ENCODE measurements around the gene FBXO4.
"Not testable (repeated sequence)": the region's sequence is repeated elsewhere in the genome, so short reads cannot be mapped to it uniquely, and the experiment has no call there.

The FBXO4 gene

DNA sequence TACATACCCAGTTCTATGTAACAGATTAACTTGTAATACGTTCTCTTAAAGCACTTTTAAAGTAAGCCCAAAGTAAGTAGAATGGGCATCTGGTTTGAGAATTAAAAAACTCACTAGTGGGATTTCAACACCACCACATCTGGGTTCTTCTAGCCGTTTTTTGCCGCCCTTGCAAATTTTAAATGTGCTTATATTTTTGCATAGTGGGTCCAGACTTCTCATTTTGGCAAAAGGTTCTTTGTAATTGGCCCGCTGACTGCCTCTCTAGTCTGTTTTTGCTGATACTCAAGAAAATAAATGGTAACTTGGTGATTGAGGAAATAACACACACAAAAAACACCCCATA, 582 bp upstream of the FBXO4 start:
- no peak for DNase-seq

DNA sequence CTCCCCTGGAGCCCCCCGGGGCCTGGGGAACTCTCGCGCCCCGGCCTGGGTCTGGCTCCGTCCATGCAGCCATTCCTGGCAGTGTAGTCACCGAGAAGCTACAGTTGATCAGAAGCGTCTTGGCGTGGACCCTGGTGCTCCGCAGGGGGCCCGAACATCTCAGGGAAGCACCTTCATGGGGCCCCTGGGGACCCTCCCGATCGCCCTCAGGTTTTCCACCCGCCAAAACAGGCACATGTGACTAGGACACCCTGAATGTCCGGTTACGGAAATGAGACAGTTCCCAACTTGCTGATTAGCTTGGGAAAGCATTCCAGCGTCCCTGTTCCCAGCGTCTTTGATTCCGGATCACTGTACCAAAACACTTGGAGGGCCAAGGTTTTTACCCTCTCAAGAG, 472 bp downstream of the FBXO4 start:
- DNase-seq = no peak

DNA sequence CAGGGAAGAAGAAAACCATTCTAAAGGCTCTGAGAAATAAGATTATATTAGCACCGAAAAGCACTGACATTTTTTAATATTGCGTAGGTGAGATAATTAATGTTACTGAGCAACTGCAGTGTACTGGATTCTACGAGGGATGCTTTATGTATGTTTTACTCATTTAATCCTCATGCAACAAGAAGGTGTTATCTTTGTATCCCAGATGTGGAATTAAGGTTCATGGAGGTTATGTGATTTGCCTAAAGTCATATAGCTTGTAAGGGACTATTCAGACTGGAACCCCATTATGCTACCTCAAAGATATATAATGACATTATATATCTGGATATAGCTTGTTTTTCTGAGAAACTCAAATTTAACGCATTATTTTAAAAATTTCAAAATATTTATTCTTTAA, 2.5 kb downstream of the FBXO4 start:
- no peak for DNase-seq

DNA sequence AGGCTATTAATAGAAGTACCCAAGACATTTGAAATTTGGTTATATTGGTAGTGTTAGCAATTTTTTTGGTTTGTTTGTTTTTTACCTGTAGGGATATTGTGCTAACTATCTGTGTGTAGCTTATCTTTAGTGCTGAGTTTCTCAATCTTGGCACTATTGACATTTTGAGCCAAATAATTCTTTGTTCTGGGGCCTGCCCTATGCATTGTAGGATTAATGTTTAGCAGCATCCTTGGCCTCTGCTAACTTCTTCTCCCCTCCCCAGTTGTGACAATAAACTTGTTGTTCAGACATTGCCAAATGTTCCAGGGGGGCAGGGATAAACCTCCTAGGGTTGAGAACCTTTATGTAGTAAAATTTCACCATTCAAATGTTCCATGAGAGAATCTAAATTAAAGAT, 4.0 kb downstream of the FBXO4 start:
- no peak for DNase-seq

DNA sequence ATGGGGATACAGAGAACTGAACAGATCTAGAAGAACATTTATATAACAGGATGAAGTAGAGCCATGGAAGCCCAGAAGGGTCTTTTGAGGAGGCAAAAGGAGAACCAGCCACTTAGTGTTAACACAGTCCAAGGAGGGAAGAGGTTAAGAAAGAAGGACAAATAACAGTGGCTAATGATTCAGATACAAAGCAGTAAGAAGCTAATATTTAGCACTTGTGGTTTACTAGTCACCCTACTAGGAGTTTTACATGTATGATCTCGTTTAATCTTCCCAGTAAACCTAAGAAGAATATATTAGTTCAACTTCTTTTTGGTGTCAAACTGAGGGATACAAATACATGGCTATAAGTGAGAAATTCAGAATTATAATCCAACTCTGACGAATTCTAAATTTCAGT, 7.7 kb downstream of the FBXO4 start:
- DNase-seq = no peak

DNA sequence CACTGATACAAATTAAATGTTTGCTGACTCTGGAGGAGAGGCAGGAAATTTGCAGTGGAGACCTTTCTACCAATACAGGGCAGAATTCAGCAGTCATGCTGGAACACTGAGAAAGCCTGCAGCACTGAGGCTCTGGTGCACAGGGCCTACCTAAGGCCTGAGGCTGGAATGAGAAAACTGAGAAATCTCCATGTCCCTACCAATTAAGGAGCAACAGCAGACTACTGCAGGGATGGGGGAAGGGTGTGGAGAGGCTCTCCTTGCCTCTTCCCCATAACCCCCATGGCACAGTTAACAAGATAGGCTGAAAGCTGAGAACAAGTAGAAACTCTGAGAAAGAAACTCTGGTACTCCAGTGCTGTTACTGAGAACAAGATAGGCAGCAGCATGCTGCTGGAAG, 10.5 kb downstream of the FBXO4 start:
- DNase-seq = no peak

DNA sequence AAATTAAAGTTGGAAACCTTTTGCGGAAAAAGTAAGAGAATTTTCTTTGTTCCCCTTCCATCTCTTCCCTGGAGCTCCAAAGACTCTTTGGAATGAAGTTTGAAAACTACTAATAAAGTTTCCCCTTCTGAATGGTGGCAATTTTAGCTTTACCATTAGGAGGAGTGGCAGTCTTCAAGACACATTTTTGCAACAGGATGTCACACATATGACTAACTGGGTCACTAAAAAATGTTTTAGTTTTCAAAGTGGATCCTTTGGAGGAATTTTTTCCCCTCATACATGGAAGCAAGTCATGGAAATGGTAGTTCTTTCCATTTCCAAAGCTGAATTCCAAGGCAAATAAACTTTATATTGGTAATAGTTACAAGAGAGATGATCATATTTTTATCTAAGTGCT, 15.6 kb downstream of the FBXO4 start:
- no peak for DNase-seq

DNA sequence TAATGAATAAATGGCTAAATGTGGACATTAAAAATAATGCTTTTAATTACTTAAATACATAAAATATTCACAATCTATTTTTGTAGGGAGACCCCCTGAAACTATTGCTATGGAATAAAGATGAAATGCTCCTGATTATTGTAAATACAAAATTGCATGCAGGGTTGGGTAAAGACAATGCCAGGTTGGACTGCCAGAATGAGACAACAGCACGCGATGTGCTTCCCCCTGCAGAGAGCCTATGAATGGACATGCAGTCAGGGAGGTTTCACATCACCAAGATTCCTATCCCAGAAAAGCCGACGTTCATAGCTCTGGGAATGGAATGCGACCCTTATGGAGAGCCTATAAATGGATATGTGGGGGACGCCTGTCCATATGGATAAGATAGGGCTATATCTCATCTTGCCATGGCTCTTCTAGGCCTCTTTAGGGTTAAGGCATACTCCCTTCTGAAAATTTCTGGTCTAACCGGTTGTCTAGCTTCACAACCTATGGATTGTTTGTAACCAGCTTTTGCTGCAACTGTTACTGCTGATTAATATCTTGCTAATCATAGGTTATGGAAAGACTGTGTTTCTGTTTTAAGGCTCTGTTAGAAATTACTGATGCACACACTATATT, 20.4 kb downstream of the FBXO4 start:
- DNase-seq = not testable (repeated sequence)

DNA sequence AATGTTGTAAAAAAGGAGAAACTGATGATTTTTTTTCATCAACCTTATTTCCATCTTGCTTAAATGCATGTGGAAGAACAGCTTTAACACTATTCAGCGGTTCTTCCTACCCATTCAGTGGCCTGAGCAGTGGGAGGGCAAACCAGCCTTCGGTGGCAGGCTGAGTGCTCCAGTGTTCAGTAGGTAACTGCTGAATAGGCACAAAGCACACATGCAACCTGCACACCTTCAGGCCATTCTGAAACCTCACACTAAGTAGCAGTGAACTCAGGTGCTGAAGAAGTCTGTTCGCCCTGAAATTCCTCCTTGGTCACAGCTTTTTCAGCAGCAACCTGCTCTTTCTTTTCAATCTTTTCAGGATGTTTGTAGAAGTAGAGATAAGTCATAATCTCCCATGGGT, 26.1 kb downstream of the FBXO4 start:
- DNase-seq = no peak

DNA sequence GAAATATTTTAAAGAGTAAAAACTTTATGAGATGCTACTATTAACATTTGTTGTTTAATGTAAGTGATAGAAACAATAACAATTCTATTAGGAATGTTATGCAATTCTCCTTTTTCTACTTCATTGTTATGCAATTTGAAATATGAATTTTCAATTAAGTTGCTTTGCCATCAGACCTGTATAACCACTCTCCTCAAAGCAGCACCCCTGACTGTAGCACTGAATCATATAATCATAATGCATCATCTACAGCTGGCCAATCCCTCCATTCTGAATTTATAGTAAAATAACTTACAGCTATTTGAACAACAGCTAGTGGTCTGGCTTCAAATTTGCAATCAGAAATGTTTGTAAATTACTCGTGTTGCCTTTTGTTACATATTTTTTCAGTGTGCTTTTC, 29.2 kb downstream of the FBXO4 start:
- no peak for DNase-seq

DNA sequence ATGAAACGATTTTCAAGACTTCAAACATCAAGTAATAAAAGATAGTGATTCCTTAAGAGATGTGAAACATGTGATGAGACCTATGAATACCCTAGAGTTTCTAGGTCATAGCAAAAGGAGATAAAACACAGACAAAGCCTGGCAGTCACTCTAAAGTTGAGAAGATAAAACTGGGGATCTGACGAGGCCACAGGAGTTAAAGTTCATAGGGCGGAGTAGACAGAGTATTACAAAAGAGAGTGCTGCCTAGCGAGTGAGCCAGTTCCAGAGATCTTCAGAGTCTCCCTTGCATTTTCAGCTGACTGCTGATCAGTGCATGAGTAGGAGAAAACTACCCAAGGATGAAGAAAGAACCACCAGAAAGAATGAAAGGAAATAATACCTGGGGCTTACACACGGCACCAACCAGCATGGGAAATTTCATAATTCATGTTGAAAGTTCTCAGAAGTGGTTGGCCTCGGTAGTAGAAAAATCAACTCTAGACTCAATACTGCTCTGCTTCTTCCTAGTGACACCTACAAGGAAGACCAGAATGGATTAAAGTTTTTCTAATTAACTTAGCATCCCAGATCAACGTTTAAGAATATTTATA, 30.4 kb downstream of the FBXO4 start:
- no peak for DNase-seq

DNA sequence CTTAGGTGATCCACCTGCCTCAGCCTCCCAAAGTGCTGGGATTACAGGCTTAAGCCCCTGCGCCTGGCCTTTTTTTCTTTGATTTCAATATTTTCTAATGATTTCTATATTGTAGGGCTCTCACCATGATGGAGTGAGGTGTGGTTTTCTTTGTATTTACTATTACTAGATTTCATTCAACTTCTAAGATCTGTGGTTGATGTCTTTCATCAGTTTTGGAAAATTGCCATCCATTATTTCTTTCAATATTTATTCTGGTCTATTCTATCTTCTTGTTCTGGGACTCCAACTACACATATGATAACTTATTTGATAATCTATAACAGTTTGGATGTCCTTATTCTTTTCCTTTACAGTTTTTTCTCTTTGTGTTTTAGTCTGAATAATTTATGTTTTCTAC, 31.9 kb downstream of the FBXO4 start:
- no peak for DNase-seq

DNA sequence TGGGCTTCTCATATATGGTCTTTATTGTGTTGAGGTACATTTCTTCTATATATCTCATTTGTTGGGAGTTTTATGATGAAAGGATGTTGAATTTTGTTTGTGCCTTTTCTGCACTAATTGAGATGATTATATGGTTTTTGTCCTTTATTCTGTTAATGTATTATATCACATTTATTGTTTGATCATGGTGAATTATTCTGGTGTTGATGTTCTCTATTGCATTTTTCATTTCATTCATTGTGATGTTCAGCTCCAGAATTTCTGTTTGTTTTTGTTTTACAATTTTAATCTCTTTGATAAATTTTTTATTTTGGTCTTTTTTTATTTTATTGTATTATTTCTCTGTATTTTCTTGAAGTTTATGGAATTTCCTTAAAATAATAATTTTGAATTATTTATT, 35.4 kb downstream of the FBXO4 start:
- DNase-seq = no peak

DNA sequence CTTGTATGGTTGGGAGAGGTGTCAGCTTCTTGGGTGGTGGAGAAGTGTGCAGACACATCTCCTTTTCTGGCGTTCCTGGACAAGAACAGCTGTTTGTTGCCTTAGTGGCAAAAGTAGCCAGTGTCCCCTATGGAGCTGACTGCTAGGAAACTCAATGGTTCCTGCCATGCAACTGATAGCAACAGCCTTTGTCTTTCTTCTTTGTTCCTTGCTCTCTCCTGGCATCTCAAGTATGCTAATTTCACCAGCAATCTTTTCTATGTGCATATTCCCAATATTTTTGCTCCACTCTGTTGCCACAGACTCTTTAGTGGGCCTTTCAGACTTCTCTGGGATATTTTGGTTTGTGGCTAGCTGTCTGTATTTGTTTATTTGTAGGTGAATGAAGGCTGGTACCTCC, 36.7 kb downstream of the FBXO4 start:
- no peak for DNase-seq

DNA sequence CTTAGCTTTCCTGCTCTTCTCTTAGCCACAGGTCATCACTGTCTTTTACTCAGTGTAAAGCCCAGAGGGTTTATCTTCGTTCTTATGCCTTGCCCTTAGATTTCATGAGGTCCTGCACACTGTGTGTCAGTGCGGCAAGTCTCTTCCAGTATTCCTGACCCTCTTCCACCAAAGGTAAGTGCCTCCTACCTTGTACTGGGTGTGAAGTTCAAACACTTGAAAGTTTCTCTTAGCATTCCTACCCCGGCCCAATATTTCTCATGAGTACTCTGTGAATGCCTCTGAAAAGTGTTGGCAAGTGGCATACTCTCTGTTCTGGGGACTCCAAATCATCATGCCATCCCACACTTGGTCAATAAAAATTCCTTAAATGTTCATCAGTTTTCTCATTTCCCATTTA, 37.4 kb downstream of the FBXO4 start:
- DNase-seq = no peak

DNA sequence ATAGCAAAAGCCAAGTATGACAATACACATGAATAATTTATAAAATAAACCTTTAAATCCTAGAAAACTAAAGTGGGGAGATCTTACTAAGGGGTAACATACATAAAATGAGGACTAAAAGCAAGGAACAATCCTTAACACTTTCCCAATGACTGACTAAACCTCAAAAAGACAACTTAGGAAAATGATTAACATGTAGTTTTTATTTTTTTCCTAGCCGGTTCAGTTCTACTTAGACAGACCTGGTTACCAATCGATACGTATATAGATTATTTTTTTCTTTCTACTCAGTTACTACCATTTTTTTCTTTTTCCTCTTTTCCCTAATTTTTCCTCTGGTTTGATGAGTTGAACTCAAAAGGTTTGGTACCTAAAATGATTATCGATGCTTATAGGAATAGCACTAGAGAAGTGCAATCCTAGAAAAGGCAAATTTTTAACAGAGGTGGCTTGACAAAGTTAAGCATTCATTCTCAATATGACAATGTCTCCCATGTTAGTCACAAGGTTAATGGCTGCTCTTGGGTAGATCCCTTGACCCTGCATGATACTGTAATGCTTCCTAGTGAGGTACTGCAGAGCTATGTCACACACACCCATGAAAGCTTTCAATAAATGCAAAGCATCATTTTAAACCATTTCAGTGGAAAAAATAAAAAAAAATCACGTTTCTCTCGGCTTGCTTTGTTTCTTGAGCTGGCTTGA, 41.5 kb downstream of the FBXO4 start:
- DNase-seq = no peak

DNA sequence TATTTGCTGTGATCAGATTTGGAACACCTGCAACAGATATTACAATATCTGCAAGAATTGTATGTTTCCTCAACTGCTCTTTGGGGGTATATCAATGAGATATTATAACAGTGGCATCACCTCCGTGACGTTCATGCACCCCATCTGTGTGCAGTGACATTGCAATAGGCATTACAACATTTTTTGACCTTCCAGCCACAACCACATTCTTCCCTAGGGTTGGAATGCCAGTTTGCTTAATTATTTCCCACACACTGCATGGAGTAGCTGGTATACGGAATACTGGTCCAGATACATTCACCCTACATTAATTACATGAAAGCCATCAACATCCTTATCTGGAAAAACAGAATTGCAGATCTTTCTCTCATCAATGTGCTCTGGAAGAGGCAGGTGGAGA, 42.3 kb downstream of the FBXO4 start:
- DNase-seq = no peak

DNA sequence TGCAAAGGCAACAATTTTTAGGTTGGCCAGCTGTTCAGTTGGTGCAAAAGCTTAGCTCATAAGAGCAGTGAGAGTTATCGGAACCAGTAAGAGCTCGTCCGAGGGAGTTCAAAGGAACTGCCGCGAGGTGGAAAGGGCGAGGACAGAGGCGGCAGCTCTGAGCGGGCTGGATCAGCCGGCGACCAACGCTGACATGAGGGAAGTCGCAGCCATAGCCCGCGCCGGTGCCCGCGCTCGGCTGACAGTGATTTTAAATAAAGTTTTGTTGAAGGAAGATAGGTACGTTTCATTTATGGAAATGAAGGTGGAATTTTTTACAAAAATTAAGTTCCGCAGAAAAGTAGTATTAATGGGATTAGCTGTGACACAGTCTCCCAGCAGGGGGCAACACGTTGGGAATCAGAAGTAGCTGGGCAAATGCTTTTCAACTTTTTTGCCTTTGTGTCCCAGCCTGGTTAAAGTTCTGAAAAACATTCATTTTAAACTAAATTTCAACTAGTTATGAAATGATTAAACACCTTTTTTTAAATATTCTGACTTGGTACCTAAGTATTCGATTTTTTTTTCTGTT, 43.2 kb downstream of the FBXO4 start:
- no peak for DNase-seq

DNA sequence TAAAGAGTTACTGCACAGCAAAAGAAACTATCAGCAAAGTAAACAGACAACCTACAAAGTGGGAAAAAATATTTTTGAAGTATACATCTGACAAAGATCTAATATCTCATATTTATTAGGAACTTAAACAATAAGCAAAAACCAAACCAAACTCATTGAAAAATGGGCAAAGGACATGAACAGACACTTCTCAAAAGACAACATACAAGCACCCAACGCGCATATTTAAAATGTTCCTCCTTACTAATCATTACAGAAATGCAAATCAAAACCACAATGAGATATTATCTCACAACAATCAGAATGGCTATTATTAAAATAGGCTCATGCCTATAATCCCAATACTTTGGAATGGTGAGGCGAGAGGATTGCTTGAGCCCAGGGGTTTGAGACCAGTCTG, 48.0 kb downstream of the FBXO4 start:
- DNase-seq = no peak

DNA sequence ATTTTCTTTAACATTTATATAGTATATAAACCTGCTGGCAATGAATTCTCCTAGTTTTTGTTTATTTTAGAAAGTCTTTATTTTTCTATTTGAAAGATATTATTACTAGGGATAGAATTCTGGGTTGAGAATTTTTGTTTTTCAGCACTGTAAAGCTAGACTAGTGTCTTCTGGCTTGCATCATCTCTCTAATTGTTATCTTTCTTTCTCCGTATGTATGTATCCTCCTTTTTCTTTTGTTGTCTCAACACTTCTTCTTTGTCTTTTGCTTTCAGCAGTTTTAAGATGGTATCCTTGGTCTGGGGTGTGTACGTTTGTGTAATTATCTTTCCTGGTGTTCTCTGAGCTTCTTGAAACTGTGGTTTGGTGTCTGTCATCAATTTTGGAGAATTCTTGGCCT, 48.8 kb downstream of the FBXO4 start:
- no peak for DNase-seq

DNA sequence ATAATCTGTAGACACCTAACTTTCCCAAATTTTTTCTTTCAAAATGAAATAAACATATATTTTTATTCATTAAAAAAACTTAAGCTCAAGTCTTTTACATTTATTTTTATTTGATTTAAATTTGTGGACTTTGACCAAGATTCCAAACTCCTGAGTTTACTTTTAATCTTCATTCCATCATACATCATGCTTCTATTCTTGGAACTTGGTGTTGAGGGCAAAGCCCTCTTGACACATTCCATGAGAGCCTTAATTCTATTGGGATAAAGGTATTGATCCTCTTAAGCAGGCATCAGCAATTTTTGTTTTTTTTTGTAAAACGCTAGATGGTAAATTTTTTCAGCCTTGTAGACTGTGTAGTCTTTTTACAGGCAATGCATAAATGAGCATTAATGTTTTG, 53.6 kb downstream of the FBXO4 start:
- no peak for DNase-seq

DNA sequence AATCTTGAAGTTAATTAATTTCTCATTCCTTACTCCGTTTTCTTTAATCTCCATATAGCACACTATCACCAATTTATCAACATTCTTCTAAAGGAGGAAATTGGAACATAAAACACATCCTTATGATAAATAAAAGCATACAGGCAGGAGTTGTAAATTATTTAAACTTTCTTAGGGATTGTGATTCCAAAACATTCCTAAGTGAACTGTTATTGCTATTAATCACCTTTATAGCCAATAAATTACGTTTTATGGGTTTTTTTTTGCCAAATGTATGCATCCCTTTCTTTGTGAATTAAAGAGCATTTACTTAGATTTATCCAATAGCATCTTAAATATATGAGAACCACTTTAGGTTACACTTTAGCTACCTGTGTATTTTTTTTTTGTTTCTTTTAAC, 55.3 kb downstream of the FBXO4 start:
- no peak for DNase-seq

DNA sequence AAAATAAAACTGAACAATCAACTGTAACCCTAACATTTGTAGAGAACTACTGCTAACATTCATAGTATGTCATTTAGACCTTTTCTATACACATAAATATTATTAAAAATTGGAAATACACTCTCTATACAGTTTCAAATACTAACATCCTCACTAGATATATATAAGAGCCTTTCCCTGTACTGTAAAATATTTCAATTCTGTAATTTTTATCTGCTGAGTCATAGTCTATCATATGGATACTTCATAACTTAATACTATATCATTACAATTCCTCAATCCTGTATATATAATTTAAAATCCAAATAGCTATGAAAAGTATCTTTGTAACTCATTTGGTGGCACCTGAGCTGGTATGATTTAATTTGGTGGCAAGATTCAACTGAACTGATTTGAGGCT, 55.8 kb downstream of the FBXO4 start:
- no peak for DNase-seq

DNA sequence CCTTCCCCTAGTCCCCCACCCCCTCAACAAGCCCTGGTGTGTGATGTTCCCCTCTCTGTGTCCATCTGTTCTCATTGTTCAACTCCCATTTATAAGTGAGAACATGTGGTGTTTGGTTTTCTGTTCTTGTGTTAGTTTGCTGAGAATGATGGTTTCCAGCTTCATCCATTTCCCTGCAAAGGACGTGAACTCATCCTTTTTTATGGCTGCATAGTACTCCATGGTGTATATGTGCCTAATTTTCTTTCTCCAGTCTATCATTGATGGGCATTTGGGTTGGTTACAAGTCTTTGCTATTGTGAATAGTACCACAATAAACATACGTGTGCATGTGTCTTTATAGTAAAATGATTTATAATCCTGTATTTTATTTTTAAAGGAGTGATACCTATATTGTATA, 57.8 kb downstream of the FBXO4 start:
- not testable (repeated sequence) for DNase-seq

DNA sequence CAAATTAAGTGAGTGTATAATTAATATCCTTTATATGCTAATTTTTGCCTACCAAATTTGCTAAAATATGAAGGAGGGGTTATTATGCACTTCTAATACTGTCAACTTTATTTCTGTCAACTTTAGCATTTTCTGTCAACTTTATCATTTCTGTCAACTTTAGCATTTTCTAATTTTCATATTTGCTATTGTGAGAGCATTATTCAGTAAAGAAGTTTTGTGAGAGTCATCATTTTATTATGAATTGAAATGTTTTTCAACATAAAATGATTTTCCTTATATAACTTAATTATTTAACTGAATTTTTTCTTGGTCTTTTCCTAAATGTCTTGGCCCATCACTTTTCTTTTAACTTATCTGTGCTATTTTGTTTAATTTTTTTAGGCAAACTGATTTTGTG, 58.2 kb downstream of the FBXO4 start:
- DNase-seq = no peak
